CD4-positive, alpha-beta memory T cell (primary cell): Measurements from ENCODE around the gene OR52K1. TPM values are rescaled to one million over a fixed set of nuclear protein-coding genes. Genes with fewer than 3 reads are reported as not detected.

Experiments
- CTCF ChIA-PET: fragments of 350-600 bp; sonication (Branson Sonifier 250); formaldehyde crosslinking; loops from one replicate; lab custom pipeline; 2021; ENCODE audit warnings: inconsistent platforms; ENCODE audit not compliant: partially characterized antibody; lab: Charles Lee
- POLR2A ChIA-PET: fragments of 350-600 bp; sonication (Branson Sonifier 250); formaldehyde crosslinking; loops from one replicate; lab custom pipeline; 2021; ENCODE audit not compliant: partially characterized antibody; lab: Charles Lee
- DNase-seq, 5 donors: peaks; one replicate each; pipeline versions ENCODE4 v3.0.0 to v3.0.0-alpha.2; 2020 to 2022; ENCODE audit warnings: mixed read lengths in 1 of 5
- H3K27ac ChIP-seq: one replicate; pipeline ENCODE4 v1.7.0; 2013; ENCODE audit warnings: low read depth, low read length
- H3K27me3 ChIP-seq: 2 replicates; pipeline ENCODE4 v1.7.0; 2013; ENCODE audit warnings: mild to moderate bottlenecking, low read length, moderate library complexity; ENCODE audit not compliant: insufficient read depth
- H3K36me3 ChIP-seq: 2 replicates; pipeline ENCODE4 v1.7.0; 2013; ENCODE audit warnings: mild to moderate bottlenecking, low read length, moderate library complexity; ENCODE audit not compliant: insufficient read depth
- H3K4me1 ChIP-seq: 2 replicates; pipeline ENCODE4 v1.7.0; 2013; ENCODE audit warnings: mild to moderate bottlenecking, low read length, moderate library complexity; ENCODE audit not compliant: insufficient read depth
- H3K4me3 ChIP-seq, 2 donors: one replicate each; pipeline ENCODE4 v1.7.0; 2013; ENCODE audit warnings: low read length in 2 of 2, mild to moderate bottlenecking in 1 of 2
- H3K9me3 ChIP-seq, 2 donors: one replicate each; pipeline ENCODE4 v1.7.0; 2013; ENCODE audit warnings: low read length in 2 of 2, control low read depth in 1 of 2; ENCODE audit not compliant: control insufficient read depth in 1 of 2
- H3K27ac Mint-ChIP-seq, 7 donors: one replicate each; pipeline ENCODE4 v1.8.0; 2020 to 2021; ENCODE audit warnings: mixed read lengths in 7 of 7, mild to moderate bottlenecking in 6 of 7, inconsistent platforms in 3 of 7, moderate library complexity in 3 of 7
- H3K27me3 Mint-ChIP-seq, 2 donors: one replicate each; pipeline ENCODE4 v1.8.0; 2020 to 2021; ENCODE audit warnings: mixed read lengths in 2 of 2
- H3K36me3 Mint-ChIP-seq, 2 donors: one replicate each; pipeline ENCODE4 v1.8.0; 2020 to 2021; ENCODE audit warnings: mixed read lengths in 2 of 2, inconsistent platforms in 1 of 2, mild to moderate bottlenecking in 1 of 2
- H3K4me1 Mint-ChIP-seq, 4 donors: one replicate each; pipeline ENCODE4 v1.8.0; 2020 to 2021; ENCODE audit warnings: mixed read lengths in 4 of 4, mild to moderate bottlenecking in 1 of 4
- H3K4me3 Mint-ChIP-seq, 8 donors: one replicate each; pipeline ENCODE4 v1.8.0; 2020 to 2021; ENCODE audit warnings: mixed read lengths in 8 of 8, mild to moderate bottlenecking in 7 of 8, moderate library complexity in 6 of 8, inconsistent platforms in 3 of 8
- H3K9me3 Mint-ChIP-seq, 8 donors: one replicate each; pipeline ENCODE4 v1.8.0; 2020 to 2021; ENCODE audit warnings: mixed read lengths in 8 of 8, mild to moderate bottlenecking in 5 of 8, inconsistent platforms in 3 of 8, moderate library complexity in 1 of 8
- intact Hi-C: fragments of 100-400 bp; cut with micrococcal nuclease; formaldehyde crosslinking; loops from one replicate; pipeline ENCODE4 v1.15.1; 2023
- polyA plus RNA-seq, 2 donors: library from polyadenylated mRNA; unstranded; fragments of 300-500 nt; fragmentation: Illumina TruSeq; gene quantifications; one replicate each; pipeline ENCODE4 v1.2.3, GENCODE V29; 2021
- total RNA-seq, 2 experiments: library from RNA; stranded (reverse); gene quantifications; one replicate each; pipeline ENCODE4 v1.2.3, GENCODE V29; 2021

Gene OR52K1
- total and polyA plus RNA-seq, 4 experiments from 2014 or later, result 0.18 TPM; not detected in 3

GRCh38 chr11:4491878-4492606 is 9.6 kb downstream of the OR52K1 start:
- no peaks in the 10 kb centered on the region for H3K9me3 ChIP-seq
- no peaks in the 10 kb centered on the region for H3K4me1 ChIP-seq
- H3K4me3 ChIP-seq, result no peak overlapping the region
- ChIA-PET POLR2A (no interaction called here), CTCF (interaction anchor here (1.0 to 7.8 kb wide), 7 partner anchors 10 to 306 kb away, joined by 3 to 178 read pairs (median 3); partner anchors contain the start of genes OR52K1 and OR52M1)
- H3K9me3 Mint-ChIP-seq, result peaks cover 0 to 3% (median 0%) of the 10 kb centered on the region in 8 donors
- no peaks in the 10 kb centered on the region for H3K36me3 Mint-ChIP-seq
- no peaks in the 10 kb centered on the region for H3K27me3 ChIP-seq
- peaks cover 0 to 4% (median 2%) of the 10 kb centered on the region in 4 donors for H3K4me1 Mint-ChIP-seq
- H3K36me3 ChIP-seq, result no peaks in the 10 kb centered on the region
- H3K27me3 Mint-ChIP-seq, result peaks cover 2 to 13% of the 10 kb centered on the region in 2 donors
- intact Hi-C loops, result no loop called here
- H3K27ac ChIP-seq, result no peak overlapping the region
- H3K27ac Mint-ChIP-seq, result no peak overlapping the region
- no peak overlapping the region for H3K4me3 Mint-ChIP-seq
- DNase-seq, result no peak

GRCh38 chr11:4493480-4493818 is 11.0 kb downstream of the OR52K1 start:
- no peak overlapping the region for H3K27ac ChIP-seq
- H3K4me3 ChIP-seq, result no peak overlapping the region
- intact Hi-C loops, result no loop called here
- peaks cover 0 to 3% (median 0%) of the 10 kb centered on the region in 8 donors for H3K9me3 Mint-ChIP-seq
- H3K4me1 Mint-ChIP-seq, result peaks cover 0 to 4% (median 2%) of the 10 kb centered on the region in 4 donors
- CTCF ChIA-PET, result interaction anchor here (0.6 to 7.8 kb wide), 10 partner anchors 9 to 314 kb away, joined by 3 to 178 read pairs (median 4); partner anchors contain the start of genes OR52K1 and OR52K2
- no peaks in the 10 kb centered on the region for H3K36me3 Mint-ChIP-seq
- POLR2A ChIA-PET, result no interaction called here
- peaks cover 0 to 13% of the 10 kb centered on the region in 2 donors for H3K27me3 Mint-ChIP-seq
- H3K27ac Mint-ChIP-seq, result no peak overlapping the region
- H3K4me1 ChIP-seq, result no peaks in the 10 kb centered on the region
- no peaks in the 10 kb centered on the region for H3K9me3 ChIP-seq
- H3K36me3 ChIP-seq, result no peaks in the 10 kb centered on the region
- H3K4me3 Mint-ChIP-seq, result peak overlapping the region in 1 of 8 donors; percentile 68
- H3K27me3 ChIP-seq, result no peaks in the 10 kb centered on the region
- no peak for DNase-seq

GRCh38 chr11:4495487-4495886 is 13.0 kb downstream of the OR52K1 start:
- no peaks in the 10 kb centered on the region for H3K9me3 ChIP-seq
- H3K4me3 ChIP-seq, result no peak overlapping the region
- no peaks in the 10 kb centered on the region for H3K4me1 ChIP-seq
- ChIA-PET CTCF (interaction anchor here (7.8 kb wide), 1 partner anchor 309 kb away, joined by 178 read pairs; no protein-coding TSS in a partner anchor), POLR2A (no interaction called here)
- H3K27me3 ChIP-seq, result no peaks in the 10 kb centered on the region
- peaks cover 0 to 4% (median 2%) of the 10 kb centered on the region in 4 donors for H3K4me1 Mint-ChIP-seq
- no peaks in the 10 kb centered on the region for H3K36me3 Mint-ChIP-seq
- intact Hi-C loops, result no loop called here
- no peak overlapping the region for H3K4me3 Mint-ChIP-seq
- no peak for DNase-seq
- H3K27ac Mint-ChIP-seq, result no peak overlapping the region
- no peak overlapping the region for H3K27ac ChIP-seq
- H3K9me3 Mint-ChIP-seq, result peaks cover 0 to 3% (median 0%) of the 10 kb centered on the region in 8 donors
- peaks cover 0 to 4% of the 10 kb centered on the region in 2 donors for H3K27me3 Mint-ChIP-seq
- no peaks in the 10 kb centered on the region for H3K36me3 ChIP-seq

- intact Hi-C loops, result no loop called here
- H3K9me3 ChIP-seq, result no peaks in the 10 kb centered on the region
- peaks cover 0 to 4% (median 2%) of the 10 kb centered on the region in 4 donors for H3K4me1 Mint-ChIP-seq
- H3K27ac ChIP-seq, result no peak overlapping the region
- H3K27me3 ChIP-seq, result no peaks in the 10 kb centered on the region
- no peaks in the 10 kb centered on the region for H3K36me3 Mint-ChIP-seq
- H3K27ac Mint-ChIP-seq, result no peak overlapping the region
- peaks cover 0 to 4% of the 10 kb centered on the region in 2 donors for H3K27me3 Mint-ChIP-seq
- CTCF ChIA-PET, result interaction anchor here (7.8 kb wide), 1 partner anchor 310 kb away, joined by 178 read pairs; no protein-coding TSS in a partner anchor
- H3K4me1 ChIP-seq, result no peaks in the 10 kb centered on the region
- DNase-seq, result no peak
- H3K36me3 ChIP-seq, result no peaks in the 10 kb centered on the region
- H3K9me3 Mint-ChIP-seq, result peaks cover 0 to 3% (median 0%) of the 10 kb centered on the region in 8 donors
- no peak overlapping the region for H3K4me3 ChIP-seq
- H3K4me3 Mint-ChIP-seq, result no peak overlapping the region
- POLR2A ChIA-PET, result no interaction called here
Observed at GRCh38 chr11:4495986-4496385, 13.5 kb downstream of the OR52K1 start.

- no peaks in the 10 kb centered on the region for H3K4me1 ChIP-seq
- intact Hi-C loops, result no loop called here
- H3K27me3 ChIP-seq, result no peaks in the 10 kb centered on the region
- no peaks in the 10 kb centered on the region for H3K36me3 Mint-ChIP-seq
- peaks cover 0 to under 1% (median 0%) of the 10 kb centered on the region in 8 donors for H3K9me3 Mint-ChIP-seq
- H3K4me1 Mint-ChIP-seq, result peaks cover 0 to 4% (median 2%) of the 10 kb centered on the region in 4 donors
- H3K4me3 ChIP-seq, result no peak overlapping the region
- no peaks in the 10 kb centered on the region for H3K36me3 ChIP-seq
- no peak for DNase-seq
- no peak overlapping the region for H3K4me3 Mint-ChIP-seq
- H3K27me3 Mint-ChIP-seq, result peaks cover 0 to 4% of the 10 kb centered on the region in 2 donors
- H3K9me3 ChIP-seq, result no peaks in the 10 kb centered on the region
- no peak overlapping the region for H3K27ac Mint-ChIP-seq
- H3K27ac ChIP-seq, result no peak overlapping the region
- ChIA-PET POLR2A (no interaction called here), CTCF (interaction anchor here (7.8 kb wide), 1 partner anchor 311 kb away, joined by 178 read pairs; no protein-coding TSS in a partner anchor)
Observed at GRCh38 chr11:4496557-4497248, 14.3 kb downstream of the OR52K1 start.

GRCh38 chr11:4508886-4509285 is 26.4 kb downstream of the OR52K1 start:
- peaks cover 9 to 26% of the 10 kb centered on the region in 2 donors for H3K27me3 Mint-ChIP-seq
- POLR2A ChIA-PET, result no interaction called here
- no peaks in the 10 kb centered on the region for H3K27me3 ChIP-seq
- H3K9me3 ChIP-seq, result no peaks in the 10 kb centered on the region
- H3K36me3 ChIP-seq, result no peaks in the 10 kb centered on the region
- H3K36me3 Mint-ChIP-seq, result no peaks in the 10 kb centered on the region
- no peak overlapping the region for H3K4me3 ChIP-seq
- no peak overlapping the region for H3K4me3 Mint-ChIP-seq
- no peak overlapping the region for H3K27ac Mint-ChIP-seq
- CTCF ChIA-PET, result no interaction called here
- DNase-seq, result no peak
- H3K4me1 Mint-ChIP-seq, result no peaks in the 10 kb centered on the region
- intact Hi-C loops, result no loop called here
- no peaks in the 10 kb centered on the region for H3K4me1 ChIP-seq
- H3K9me3 Mint-ChIP-seq, result peaks cover 0 to 3% (median 0%) of the 10 kb centered on the region in 8 donors
- no peak overlapping the region for H3K27ac ChIP-seq
